Lower lobe of right lung (tissue), 2 donors: ENCODE data around the gene RHNO1. TPM values are rescaled to one million over a fixed set of nuclear protein-coding genes. Genes with fewer than 3 reads are reported as not detected.

ENCODE experiments used
- ATAC-seq, 2 donors: fragments of 200-7000 bp; cut with Tn5 transposase; one replicate each; pipeline ENCODE4 v1.9.1; 2020 to 2022; ENCODE audit warnings: mild to moderate bottlenecking in 2 of 2, moderate library complexity in 2 of 2
- DNase-seq: peaks from one replicate; pipeline ENCODE4 v3.0.0-alpha.2; 2020
- H3K27ac ChIP-seq: fragments of 200-600 bp; one replicate; pipeline ENCODE4 v1.8.0; 2022
- H3K27me3 ChIP-seq: fragments of 200-600 bp; one replicate; pipeline ENCODE4 v1.8.0; 2022; ENCODE audit warnings: low read depth
- H3K36me3 ChIP-seq: fragments of 200-600 bp; one replicate; pipeline ENCODE4 v1.8.0; 2022; ENCODE audit warnings: mild to moderate bottlenecking
- H3K4me1 ChIP-seq: fragments of 200-600 bp; one replicate; pipeline ENCODE4 v1.8.0; 2022
- H3K4me3 ChIP-seq: fragments of 200-600 bp; one replicate; pipeline ENCODE4 v1.8.0; 2022; ENCODE audit warnings: mild to moderate bottlenecking
- H3K9me3 ChIP-seq: fragments of 200-600 bp; one replicate; pipeline ENCODE4 v1.8.0; 2022
- intact Hi-C: fragments of 100-400 bp; cut with DNase I; formaldehyde crosslinking; loops from one replicate; pipeline ENCODE4 v1.11.0; 2022
- total RNA-seq: library from RNA; stranded (reverse); fragmentation: NEBNext Ultra II Directional; extraction: Animal tissue kit (Norgen Biotek cat#: 25700); gene quantifications from one replicate; pipeline ENCODE4 v1.2.1, GENCODE V29; 2021
- TF ChIP-seq, protein P1 (sequence below): fragments of 200-600 bp; IDR thresholded peaks from one replicate; pipeline ENCODE4 v1.8.0; 2022; ENCODE audit warnings: antibody characterized with exemption, mild to moderate bottlenecking
- donor health status: DM: no; HTN: yes; CAD: no; lungs with severe emphysema.

The RHNO1 gene
- total RNA-seq, 1 donor from 2014 or later, result 12.8 TPM

DNA sequence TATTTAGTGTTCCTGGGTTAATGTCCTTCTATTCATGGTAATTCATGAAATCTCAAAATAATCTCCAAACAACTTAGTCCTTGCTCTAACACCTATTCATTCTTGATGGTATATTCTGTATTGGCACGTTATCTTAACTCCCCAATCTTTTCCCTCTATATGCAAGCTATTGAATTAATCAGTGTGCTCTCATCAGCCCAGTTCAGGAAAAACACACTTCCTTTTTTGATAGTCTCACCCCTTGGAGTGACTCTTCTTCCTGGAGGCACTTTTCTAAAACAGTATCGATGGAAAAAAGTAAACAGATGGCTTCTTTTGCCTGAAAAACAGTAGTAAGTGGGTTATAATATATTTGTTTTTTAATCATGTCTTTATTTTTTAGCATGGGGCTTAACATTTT, 42.2 kb downstream of the RHNO1 start:
- TF ChIP-seq, protein P1, sequence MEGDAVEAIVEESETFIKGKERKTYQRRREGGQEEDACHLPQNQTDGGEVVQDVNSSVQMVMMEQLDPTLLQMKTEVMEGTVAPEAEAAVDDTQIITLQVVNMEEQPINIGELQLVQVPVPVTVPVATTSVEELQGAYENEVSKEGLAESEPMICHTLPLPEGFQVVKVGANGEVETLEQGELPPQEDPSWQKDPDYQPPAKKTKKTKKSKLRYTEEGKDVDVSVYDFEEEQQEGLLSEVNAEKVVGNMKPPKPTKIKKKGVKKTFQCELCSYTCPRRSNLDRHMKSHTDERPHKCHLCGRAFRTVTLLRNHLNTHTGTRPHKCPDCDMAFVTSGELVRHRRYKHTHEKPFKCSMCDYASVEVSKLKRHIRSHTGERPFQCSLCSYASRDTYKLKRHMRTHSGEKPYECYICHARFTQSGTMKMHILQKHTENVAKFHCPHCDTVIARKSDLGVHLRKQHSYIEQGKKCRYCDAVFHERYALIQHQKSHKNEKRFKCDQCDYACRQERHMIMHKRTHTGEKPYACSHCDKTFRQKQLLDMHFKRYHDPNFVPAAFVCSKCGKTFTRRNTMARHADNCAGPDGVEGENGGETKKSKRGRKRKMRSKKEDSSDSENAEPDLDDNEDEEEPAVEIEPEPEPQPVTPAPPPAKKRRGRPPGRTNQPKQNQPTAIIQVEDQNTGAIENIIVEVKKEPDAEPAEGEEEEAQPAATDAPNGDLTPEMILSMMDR, result no peak
- DNase-seq (no peak), ATAC-seq (no peak)
- Histone ChIP-seq H3K27me3 (no peaks in the 10 kb centered on the region), H3K4me1 (no peaks in the 10 kb centered on the region), H3K27ac (no peak overlapping the region), H3K9me3 (no peaks in the 10 kb centered on the region), H3K4me3 (no peak overlapping the region), H3K36me3 (peaks cover 46% of the 10 kb centered on the region)
- intact Hi-C loops, result no loop called here

DNA sequence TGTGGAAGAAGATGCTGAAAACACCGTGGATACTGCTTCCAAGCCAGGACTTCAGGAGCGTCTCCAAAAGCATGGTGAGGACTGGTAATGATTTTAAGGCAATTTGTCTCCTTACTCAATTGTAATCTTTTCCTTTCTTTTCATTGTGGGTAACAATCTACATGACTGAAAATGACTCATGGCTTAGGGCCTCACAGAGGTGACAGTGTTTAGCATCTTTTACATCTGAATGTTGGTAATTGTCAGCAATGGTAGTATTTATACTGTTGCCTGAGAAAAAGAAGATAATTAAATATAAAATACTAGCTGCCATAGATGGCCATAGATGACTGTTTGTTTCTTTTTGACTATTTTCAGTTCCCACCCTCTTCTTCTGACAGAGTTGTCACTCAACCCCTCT, 45.3 kb downstream of the RHNO1 start:
- Histone ChIP-seq H3K9me3 (no peaks in the 10 kb centered on the region), H3K4me3 (no peak overlapping the region), H3K4me1 (no peaks in the 10 kb centered on the region), H3K27me3 (no peaks in the 10 kb centered on the region), H3K27ac (no peak overlapping the region), H3K36me3 (peaks cover 69% of the 10 kb centered on the region)
- DNase-seq (no peak), ATAC-seq (no peak)
- intact Hi-C loops, result no loop called here
- TF ChIP-seq, protein P1, result no peak

DNA sequence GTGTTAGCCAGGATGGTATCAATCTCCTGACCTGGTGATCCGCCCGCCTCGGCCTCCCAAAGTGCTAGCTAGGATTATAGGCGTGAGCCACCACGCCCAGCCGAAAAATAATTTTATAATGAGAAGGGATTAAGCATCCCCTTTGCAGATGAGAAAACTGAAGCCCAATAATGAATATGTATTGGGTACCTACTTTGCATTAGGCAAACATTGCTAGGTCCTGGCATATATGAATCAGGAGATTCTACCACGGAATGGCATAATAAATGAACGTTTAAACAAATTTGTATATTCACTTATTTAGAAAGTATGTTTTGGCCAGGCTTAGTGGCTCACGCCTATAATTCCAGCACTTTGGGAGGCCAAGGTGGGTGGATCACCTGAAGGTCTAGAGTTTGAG, 46.0 kb downstream of the RHNO1 start:
- no peak for DNase-seq
- H3K36me3 ChIP-seq, result peaks cover 76% of the 10 kb centered on the region
- no peaks in the 10 kb centered on the region for H3K9me3 ChIP-seq
- TF ChIP-seq, protein P1, result no peak
- no peak overlapping the region for H3K4me3 ChIP-seq
- no peaks in the 10 kb centered on the region for H3K27me3 ChIP-seq
- ATAC-seq, result no peak
- H3K4me1 ChIP-seq, result no peaks in the 10 kb centered on the region
- intact Hi-C loops, result no loop called here
- no peak overlapping the region for H3K27ac ChIP-seq

DNA sequence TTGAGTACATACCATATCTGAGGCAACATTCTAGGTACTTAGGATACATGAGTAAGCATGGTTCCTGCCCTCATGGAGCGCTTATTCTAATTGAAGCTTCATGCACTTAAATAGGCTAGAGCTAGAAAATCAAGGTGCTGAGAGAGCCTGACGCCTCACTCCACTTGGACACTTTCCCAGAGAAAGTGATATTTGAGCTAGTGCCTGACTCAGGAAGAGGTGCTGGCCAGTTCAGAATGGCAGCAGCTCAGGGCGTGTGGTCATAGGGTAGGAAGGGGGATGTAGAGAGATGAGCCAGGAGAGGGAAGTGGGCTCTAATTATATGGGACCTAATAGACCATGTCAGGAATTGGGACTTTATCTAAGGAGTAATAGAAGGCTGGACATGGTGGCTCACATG, 47.0 kb downstream of the RHNO1 start:
- DNase-seq, result no peak
- TF ChIP-seq, protein P1, result no peak
- intact Hi-C loops, result no loop called here
- no peak overlapping the region for H3K27ac ChIP-seq
- no peaks in the 10 kb centered on the region for H3K9me3 ChIP-seq
- H3K4me1 ChIP-seq, result no peaks in the 10 kb centered on the region
- no peak overlapping the region for H3K4me3 ChIP-seq
- no peaks in the 10 kb centered on the region for H3K27me3 ChIP-seq
- H3K36me3 ChIP-seq, result peaks cover 84% of the 10 kb centered on the region
- no peak for ATAC-seq

DNA sequence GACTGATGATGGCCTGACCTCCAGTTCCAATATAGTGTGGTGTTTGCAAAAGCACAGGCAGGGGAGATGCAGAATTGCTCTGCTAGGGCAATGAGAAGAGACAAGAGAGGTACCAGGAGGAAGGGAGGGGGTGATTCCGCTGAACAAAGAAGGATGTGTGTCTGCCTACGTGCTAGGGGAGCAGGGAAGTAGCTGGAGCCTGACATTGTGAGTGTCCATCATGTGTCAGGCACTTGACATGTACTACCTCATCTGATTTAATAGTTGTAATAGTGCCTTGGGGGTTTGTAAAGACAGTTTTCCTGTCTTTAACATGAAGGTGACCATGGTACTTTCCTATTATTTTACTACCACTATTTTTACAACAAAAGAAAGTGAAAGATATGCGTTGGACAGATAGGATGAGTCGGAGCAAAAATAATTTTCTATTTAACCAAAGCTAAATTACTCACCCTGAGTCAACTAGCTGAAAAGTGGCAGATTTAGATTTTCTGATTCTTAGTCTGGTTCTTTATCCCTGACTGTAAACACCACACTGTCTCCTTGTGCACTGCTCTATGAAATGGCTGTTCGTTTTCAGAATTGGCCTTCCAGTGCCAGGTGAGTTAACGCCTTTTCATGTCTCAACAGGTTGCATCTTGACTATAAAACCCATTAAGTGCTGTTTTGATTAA, 48.4 kb downstream of the RHNO1 start:
- Histone ChIP-seq H3K9me3 (no peaks in the 10 kb centered on the region), H3K27ac (no peak overlapping the region), H3K4me3 (no peak overlapping the region), H3K4me1 (no peaks in the 10 kb centered on the region), H3K27me3 (no peaks in the 10 kb centered on the region), H3K36me3 (peaks cover 94% of the 10 kb centered on the region)
- TF ChIP-seq, protein P1, result no peak
- intact Hi-C loops, result no loop called here
- ATAC-seq (no peak), DNase-seq (no peak)
